ENCODE measurements around the gene NEXN.

- TF ChIP-seq CTCF (IDR thresholded peaks at IDR 0.05; ENCODE audit: low read depth, low read length, poor library complexity, severe bottlenecking) (no peak), EZH2phosphoT487 (IDR thresholded peaks at IDR 0.05; ENCODE audit: borderline replicate concordance, low read length) (no peak)
Observed at GRCh38 chr1:77876884-77877283, 11.5 kb upstream of the NEXN start.
